ENCODE data around the gene FAF1.

The FAF1 gene

GRCh38 chr1:50977575-50978143 lies 17.6 kb upstream of the FAF1 start:
- DNase-seq, result no peak

GRCh38 chr1:50976890-50977574 lies 17.0 kb upstream of the FAF1 start:
- DNase-seq, result no peak

- DNase-seq, result no peak
Observed at GRCh38 chr1:50976111-50976889, 16.2 kb upstream of the FAF1 start.

GRCh38 chr1:50975436-50975835 lies 15.4 kb upstream of the FAF1 start:
- DNase-seq, result no peak

- no peak for DNase-seq
Observed at GRCh38 chr1:50974618-50974935, 14.5 kb upstream of the FAF1 start.

- no peak for DNase-seq
Observed at GRCh38 chr1:50973875-50974617, 14.0 kb upstream of the FAF1 start.

- DNase-seq, result no peak
Observed at GRCh38 chr1:50973255-50973654, 13.2 kb upstream of the FAF1 start.

GRCh38 chr1:50972766-50973165 lies 12.7 kb upstream of the FAF1 start:
- DNase-seq, result no peak

GRCh38 chr1:50971748-50972305 lies 11.8 kb upstream of the FAF1 start:
- DNase-seq, result no peak

- no peak for DNase-seq
Observed at GRCh38 chr1:50970931-50971582, 11.0 kb upstream of the FAF1 start.

GRCh38 chr1:50970509-50970887 lies 10.4 kb upstream of the FAF1 start:
- DNase-seq, result no peak

- DNase-seq, result peak; percentile 22 to 40
Observed at GRCh38 chr1:50969611-50970508, 9.8 kb upstream of the FAF1 start, which contains the start of gene CDKN2C. Gene CDKN2C (plus strand): TSS chr1:50970245. CDS start chr1:50970369, 124 bp downstream.

- peak; percentile 38 to 41 for DNase-seq
Observed at GRCh38 chr1:50968821-50969610, 8.9 kb upstream of the FAF1 start.

- DNase-seq, result peak; percentile 78 to 81
Observed at GRCh38 chr1:50968158-50968820, 8.2 kb upstream of the FAF1 start.

GRCh38 chr1:50967416-50968157 lies 7.5 kb upstream of the FAF1 start:
- no peak for DNase-seq

- no peak for DNase-seq
Observed at GRCh38 chr1:50966991-50967390, 6.9 kb upstream of the FAF1 start.

- DNase-seq, result no peak
Observed at GRCh38 chr1:50964863-50965262, 4.8 kb upstream of the FAF1 start.

- DNase-seq, result peak in 1 of 2 experiments; percentile 31
Observed at GRCh38 chr1:50959303-50959912, 659 bp downstream of the FAF1 start.

- DNase-seq, result no peak
Observed at GRCh38 chr1:50955116-50955515, 5.0 kb downstream of the FAF1 start.

All from stimulated activated CD4-positive, alpha-beta T cell treated with anti-CD3 and anti-CD28 coated beads, Interleukin-4, amount 100 ng/mL, for 4 hours (primary cell).